ENCODE results near the gene E2F7.

Gene E2F7

GRCh38 chr12:76976777-76977382 is 88.5 kb downstream of the E2F7 start:
- Histone ChIP-seq H2AFZ (ENCODE audit: low read length) (no peak overlapping the region), H3K18ac (ENCODE audit: low read length) (no peak overlapping the region), H2BK5ac (ENCODE audit: low read length) (no peak overlapping the region), H2BK15ac (ENCODE audit: low read length) (no peak overlapping the region), H3K79me1 (ENCODE audit: low read depth, low read length) (no peaks in the 10 kb centered on the region), H3K4ac (ENCODE audit: low read length) (no peak overlapping the region), H3K27ac (replicated peaks; ENCODE audit: low read length) (no peak overlapping the region), H3K14ac (ENCODE audit: low read length) (no peak overlapping the region), H3K4me3 (ENCODE audit: low read length in 2 of 2) (no peak overlapping the region), H3K36me3 (replicated peaks in 1 of 2; ENCODE audit: control insufficient read depth in 2 of 2, insufficient read depth in 2 of 2, low read length in 2 of 2) (no peaks in the 10 kb centered on the region), H3K9ac (ENCODE audit: low read depth, low read length, poor library complexity) (no peak overlapping the region), H3K4me2 (ENCODE audit: insufficient read depth, low read length, poor library complexity, severe bottlenecking) (no peak overlapping the region), H3K23ac (ENCODE audit: low read depth, low read length, poor library complexity) (no peak overlapping the region), H2AK5ac (ENCODE audit: low read depth, low read length) (no peak overlapping the region), H3K9me3 (replicated peaks in 1 of 2; ENCODE audit: control insufficient read depth in 2 of 2, insufficient read depth in 1 of 2, low read depth in 1 of 2, low read length in 2 of 2) (no peaks in the 10 kb centered on the region), H3K27me3 (ENCODE audit: control insufficient read depth in 3 of 3, insufficient read depth in 3 of 3, low read depth in 1 of 3, low read length in 3 of 3) (no peaks in the 10 kb centered on the region), H4K8ac (ENCODE audit: low read depth, low read length) (no peak overlapping the region), H4K91ac (ENCODE audit: low read depth, low read length, poor library complexity) (no peak overlapping the region), H2BK12ac (ENCODE audit: low read length) (no peak overlapping the region), H3K4me1 (ENCODE audit: control insufficient read depth in 2 of 2, insufficient read depth in 1 of 2, low read depth in 1 of 2, low read length in 2 of 2) (no peaks in the 10 kb centered on the region), H2BK120ac (ENCODE audit: low read depth, low read length) (no peak overlapping the region)
- no CpG with 5 or more reads among the region's 2 CpGs for WGBS, 2 donors (ENCODE audit: extremely low coverage in 2 of 2, insufficient read length in 2 of 2, insufficient replicate concordance in 1 of 2)
- DNase-seq (ENCODE audit: low spot score) = no peak
